ENCODE measurements around the gene THRB.

Gene THRB

GRCh38 chr3:24483873-24484272 lies 10.8 kb downstream of the THRB start:
- H3K4me3 ChIP-seq (replicated peaks; ENCODE audit: low read depth, low read length), result no peak overlapping the region
- no peak for TF ChIP-seq CTCF (IDR thresholded peaks at IDR 0.05; ENCODE audit: low read depth, low read length, missing control alignments)
- no peak for DNase-seq (ENCODE audit: extremely low read depth, low read depth)

- no peak for TF ChIP-seq CTCF (IDR thresholded peaks at IDR 0.05; ENCODE audit: low read depth, low read length, missing control alignments)
- no peak overlapping the region for H3K4me3 ChIP-seq (replicated peaks; ENCODE audit: low read depth, low read length)
- DNase-seq (ENCODE audit: extremely low read depth, low read depth), result no peak
Observed at GRCh38 chr3:24482096-24482705, 12.4 kb downstream of the THRB start.

GRCh38 chr3:24481193-24481592 lies 13.5 kb downstream of the THRB start:
- no peak overlapping the region for H3K4me3 ChIP-seq (replicated peaks; ENCODE audit: low read depth, low read length)
- no peak for TF ChIP-seq CTCF (IDR thresholded peaks at IDR 0.05; ENCODE audit: low read depth, low read length, missing control alignments)
- no peak for DNase-seq (ENCODE audit: extremely low read depth, low read depth)

GRCh38 chr3:24480497-24480896 lies 14.2 kb downstream of the THRB start:
- no peak for TF ChIP-seq CTCF (IDR thresholded peaks at IDR 0.05; ENCODE audit: low read depth, low read length, missing control alignments)
- no peak overlapping the region for H3K4me3 ChIP-seq (replicated peaks; ENCODE audit: low read depth, low read length)
- no peak for DNase-seq (ENCODE audit: extremely low read depth, low read depth)

GRCh38 chr3:24479816-24480215 lies 14.8 kb downstream of the THRB start:
- DNase-seq (ENCODE audit: extremely low read depth, low read depth), result no peak
- H3K4me3 ChIP-seq (replicated peaks; ENCODE audit: low read depth, low read length), result no peak overlapping the region
- TF ChIP-seq CTCF (IDR thresholded peaks at IDR 0.05; ENCODE audit: low read depth, low read length, missing control alignments), result no peak

GRCh38 chr3:24476871-24477656 lies 17.6 kb downstream of the THRB start:
- no peak for DNase-seq (ENCODE audit: extremely low read depth, low read depth)
- H3K4me3 ChIP-seq (replicated peaks; ENCODE audit: low read depth, low read length), result no peak overlapping the region
- no peak for TF ChIP-seq CTCF (IDR thresholded peaks at IDR 0.05; ENCODE audit: low read depth, low read length, missing control alignments)
